ENCODE data around the gene CD3E.

Gene CD3E

GRCh38 chr11:118283037-118283636 is 21.4 kb upstream of the CD3E start:
- H3K36me3 ChIP-seq (ENCODE audit: control insufficient read depth in 1 of 2, insufficient read depth in 2 of 2, low read depth in 1 of 2, low read length in 2 of 2), result no peaks in the 10 kb centered on the region
- no peak overlapping the region for H3K4me3 ChIP-seq (ENCODE audit: insufficient read depth in 1 of 2, low read depth in 1 of 2, low read length in 2 of 2)
- H3K79me1 ChIP-seq (replicated peaks; ENCODE audit: low read length, poor library complexity, severe bottlenecking), result no peaks in the 10 kb centered on the region
- H3K4me2 ChIP-seq (ENCODE audit: low read length, poor library complexity, severe bottlenecking), result no peak overlapping the region
- no peak overlapping the region for H4K91ac ChIP-seq (ENCODE audit: low read length)
- H3K23ac ChIP-seq (ENCODE audit: low read length in 2 of 2), result no peak overlapping the region
- no peak overlapping the region for H2AFZ ChIP-seq (ENCODE audit: low read depth, low read length)
- H2BK15ac ChIP-seq (ENCODE audit: low read depth, poor library complexity, severe bottlenecking), result no peak overlapping the region
- no peak overlapping the region for H2AK5ac ChIP-seq (ENCODE audit: low read length, severe bottlenecking)
- no peak overlapping the region for H3K14ac ChIP-seq (ENCODE audit: low read length in 2 of 2)
- H2BK5ac ChIP-seq (ENCODE audit: low read depth, low read length, poor library complexity, severe bottlenecking), result no peak overlapping the region
- H3K27me3 ChIP-seq (ENCODE audit: control insufficient read depth in 1 of 2, insufficient read depth in 1 of 2, low read length in 2 of 2), result peaks cover 6 to 8% of the 10 kb centered on the region in 2 experiments
- no peak overlapping the region for H2BK120ac ChIP-seq (ENCODE audit: low read depth, low read length)
- no peaks in the 10 kb centered on the region for H3K9me3 ChIP-seq (ENCODE audit: control insufficient read depth, low read length)
- H3K18ac ChIP-seq (ENCODE audit: low read depth in 1 of 2, low read length in 2 of 2), result no peak overlapping the region
- no peak overlapping the region for H4K8ac ChIP-seq (ENCODE audit: low read length)
- 83% methylated on average over 2 of the region's 5 CpGs for WGBS
- H3K27ac ChIP-seq (ENCODE audit: low read length, poor library complexity, severe bottlenecking), result no peak overlapping the region
- no peak overlapping the region for H3K4ac ChIP-seq (ENCODE audit: low read depth in 1 of 2, low read length in 2 of 2)
- H3K9ac ChIP-seq (ENCODE audit: low read length), result no peak overlapping the region
- no peaks in the 10 kb centered on the region for H3K4me1 ChIP-seq (ENCODE audit: control insufficient read depth, insufficient read depth, low read depth, low read length)
- H2BK12ac ChIP-seq (ENCODE audit: low read length in 2 of 2), result no peak overlapping the region
- DNase-seq, result no peak

- no peaks in the 10 kb centered on the region for H3K79me1 ChIP-seq (replicated peaks; ENCODE audit: low read length, poor library complexity, severe bottlenecking)
- no peak overlapping the region for H3K23ac ChIP-seq (ENCODE audit: low read length in 2 of 2)
- H2BK120ac ChIP-seq (ENCODE audit: low read depth, low read length), result no peak overlapping the region
- no peak overlapping the region for H2AFZ ChIP-seq (ENCODE audit: low read depth, low read length)
- no peak overlapping the region for H2BK15ac ChIP-seq (ENCODE audit: low read depth, poor library complexity, severe bottlenecking)
- H4K8ac ChIP-seq (ENCODE audit: low read length), result no peak overlapping the region
- H3K27me3 ChIP-seq (ENCODE audit: control insufficient read depth in 1 of 2, insufficient read depth in 1 of 2, low read length in 2 of 2), result peaks cover 6 to 8% of the 10 kb centered on the region in 2 experiments
- H2BK5ac ChIP-seq (ENCODE audit: low read depth, low read length, poor library complexity, severe bottlenecking), result no peak overlapping the region
- no peak overlapping the region for H3K27ac ChIP-seq (ENCODE audit: low read length, poor library complexity, severe bottlenecking)
- WGBS, result 90% methylated on average over 3 of the region's 4 CpGs
- H2BK12ac ChIP-seq (ENCODE audit: low read length in 2 of 2), result no peak overlapping the region
- H4K91ac ChIP-seq (ENCODE audit: low read length), result no peak overlapping the region
- H3K18ac ChIP-seq (ENCODE audit: low read depth in 1 of 2, low read length in 2 of 2), result no peak overlapping the region
- H2AK5ac ChIP-seq (ENCODE audit: low read length, severe bottlenecking), result no peak overlapping the region
- no peaks in the 10 kb centered on the region for H3K4me1 ChIP-seq (ENCODE audit: control insufficient read depth, insufficient read depth, low read depth, low read length)
- no peak overlapping the region for H3K4me3 ChIP-seq (ENCODE audit: insufficient read depth in 1 of 2, low read depth in 1 of 2, low read length in 2 of 2)
- no peak for DNase-seq
- no peaks in the 10 kb centered on the region for H3K36me3 ChIP-seq (ENCODE audit: control insufficient read depth in 1 of 2, insufficient read depth in 2 of 2, low read depth in 1 of 2, low read length in 2 of 2)
- no peak overlapping the region for H3K4me2 ChIP-seq (ENCODE audit: low read length, poor library complexity, severe bottlenecking)
- H3K9ac ChIP-seq (ENCODE audit: low read length), result no peak overlapping the region
- no peak overlapping the region for H3K14ac ChIP-seq (ENCODE audit: low read length in 2 of 2)
- no peaks in the 10 kb centered on the region for H3K9me3 ChIP-seq (ENCODE audit: control insufficient read depth, low read length)
- no peak overlapping the region for H3K4ac ChIP-seq (ENCODE audit: low read depth in 1 of 2, low read length in 2 of 2)
Observed at GRCh38 chr11:118283756-118284350, 20.7 kb upstream of the CD3E start.

- no peak overlapping the region for H3K18ac ChIP-seq (ENCODE audit: low read depth in 1 of 2, low read length in 2 of 2)
- H2AK5ac ChIP-seq (ENCODE audit: low read length, severe bottlenecking), result no peak overlapping the region
- no peak overlapping the region for H3K9ac ChIP-seq (ENCODE audit: low read length)
- H3K4me2 ChIP-seq (ENCODE audit: low read length, poor library complexity, severe bottlenecking), result no peak overlapping the region
- no peaks in the 10 kb centered on the region for H3K4me1 ChIP-seq (ENCODE audit: control insufficient read depth, insufficient read depth, low read depth, low read length)
- no peaks in the 10 kb centered on the region for H3K9me3 ChIP-seq (ENCODE audit: control insufficient read depth, low read length)
- H2BK120ac ChIP-seq (ENCODE audit: low read depth, low read length), result no peak overlapping the region
- H2BK5ac ChIP-seq (ENCODE audit: low read depth, low read length, poor library complexity, severe bottlenecking), result no peak overlapping the region
- H3K4ac ChIP-seq (ENCODE audit: low read depth in 1 of 2, low read length in 2 of 2), result no peak overlapping the region
- H3K27ac ChIP-seq (ENCODE audit: low read length, poor library complexity, severe bottlenecking), result no peak overlapping the region
- no peak overlapping the region for H3K4me3 ChIP-seq (ENCODE audit: insufficient read depth in 1 of 2, low read depth in 1 of 2, low read length in 2 of 2)
- H3K14ac ChIP-seq (ENCODE audit: low read length in 2 of 2), result no peak overlapping the region
- no peak overlapping the region for H4K91ac ChIP-seq (ENCODE audit: low read length)
- no peak overlapping the region for H4K8ac ChIP-seq (ENCODE audit: low read length)
- H3K79me1 ChIP-seq (replicated peaks; ENCODE audit: low read length, poor library complexity, severe bottlenecking), result no peaks in the 10 kb centered on the region
- no peak overlapping the region for H2BK12ac ChIP-seq (ENCODE audit: low read length in 2 of 2)
- no peak overlapping the region for H2AFZ ChIP-seq (ENCODE audit: low read depth, low read length)
- no peak overlapping the region for H2BK15ac ChIP-seq (ENCODE audit: low read depth, poor library complexity, severe bottlenecking)
- 86% methylated on average over 1 of the region's 2 CpGs for WGBS
- peaks cover 8 to 18% of the 10 kb centered on the region in 2 experiments for H3K27me3 ChIP-seq (ENCODE audit: control insufficient read depth in 1 of 2, insufficient read depth in 1 of 2, low read length in 2 of 2)
- H3K36me3 ChIP-seq (ENCODE audit: control insufficient read depth in 1 of 2, insufficient read depth in 2 of 2, low read depth in 1 of 2, low read length in 2 of 2), result no peaks in the 10 kb centered on the region
- DNase-seq, result no peak
- no peak overlapping the region for H3K23ac ChIP-seq (ENCODE audit: low read length in 2 of 2)
Observed at GRCh38 chr11:118286545-118286944, 18.0 kb upstream of the CD3E start.

- H2BK120ac ChIP-seq (ENCODE audit: low read depth, low read length), result no peak overlapping the region
- no peak overlapping the region for H3K23ac ChIP-seq (ENCODE audit: low read length in 2 of 2)
- no peaks in the 10 kb centered on the region for H3K9me3 ChIP-seq (ENCODE audit: control insufficient read depth, low read length)
- H3K14ac ChIP-seq (ENCODE audit: low read length in 2 of 2), result no peak overlapping the region
- WGBS, result 50% methylated on average over 1 of the region's 1 CpG
- H3K27ac ChIP-seq (ENCODE audit: low read length, poor library complexity, severe bottlenecking), result no peak overlapping the region
- H3K9ac ChIP-seq (ENCODE audit: low read length), result no peak overlapping the region
- no peak overlapping the region for H3K4me3 ChIP-seq (ENCODE audit: insufficient read depth in 1 of 2, low read depth in 1 of 2, low read length in 2 of 2)
- no peak overlapping the region for H3K4ac ChIP-seq (ENCODE audit: low read depth in 1 of 2, low read length in 2 of 2)
- no peak overlapping the region for H4K8ac ChIP-seq (ENCODE audit: low read length)
- no peak overlapping the region for H2BK15ac ChIP-seq (ENCODE audit: low read depth, poor library complexity, severe bottlenecking)
- H3K27me3 ChIP-seq (ENCODE audit: control insufficient read depth in 1 of 2, insufficient read depth in 1 of 2, low read length in 2 of 2), result peaks cover 8 to 23% of the 10 kb centered on the region in 2 experiments
- H2BK12ac ChIP-seq (ENCODE audit: low read length in 2 of 2), result no peak overlapping the region
- H2BK5ac ChIP-seq (ENCODE audit: low read depth, low read length, poor library complexity, severe bottlenecking), result no peak overlapping the region
- H3K18ac ChIP-seq (ENCODE audit: low read depth in 1 of 2, low read length in 2 of 2), result no peak overlapping the region
- no peak overlapping the region for H3K4me2 ChIP-seq (ENCODE audit: low read length, poor library complexity, severe bottlenecking)
- no peak overlapping the region for H2AFZ ChIP-seq (ENCODE audit: low read depth, low read length)
- no peaks in the 10 kb centered on the region for H3K36me3 ChIP-seq (ENCODE audit: control insufficient read depth in 1 of 2, insufficient read depth in 2 of 2, low read depth in 1 of 2, low read length in 2 of 2)
- no peak for DNase-seq
- H3K4me1 ChIP-seq (ENCODE audit: control insufficient read depth, insufficient read depth, low read depth, low read length), result no peaks in the 10 kb centered on the region
- no peaks in the 10 kb centered on the region for H3K79me1 ChIP-seq (replicated peaks; ENCODE audit: low read length, poor library complexity, severe bottlenecking)
- no peak overlapping the region for H4K91ac ChIP-seq (ENCODE audit: low read length)
- no peak overlapping the region for H2AK5ac ChIP-seq (ENCODE audit: low read length, severe bottlenecking)
Observed at GRCh38 chr11:118287006-118287405, 17.5 kb upstream of the CD3E start.
